ENCODE data around the gene PTPRB. TPM values are rescaled to one million over a fixed set of nuclear protein-coding genes. Genes with fewer than 3 reads are reported as not detected.

Gene PTPRB
- total RNA-seq, 1 experiment from 2014 or later: 0.17 TPM

- TF ChIP-seq MAX (IDR thresholded peaks at IDR 0.05) (no peak), SP1 (IDR thresholded peaks at IDR 0.05; ENCODE audit: low read depth) (no peak), SIN3A (IDR thresholded peaks at IDR 0.05; ENCODE audit: low read depth) (no peak), YY1 (IDR thresholded peaks at IDR 0.05; ENCODE audit: extremely low read depth, insufficient replicate concordance, low read depth, low read length) (no peak), CBX3 (IDR thresholded peaks at IDR 0.05; ENCODE audit: low read depth) (no peak), ZFX (IDR thresholded peaks at IDR 0.05) (no peak), REST (IDR thresholded peaks at IDR 0.05; ENCODE audit: low read depth) (no peak), CEBPB (IDR thresholded peaks at IDR 0.05; ENCODE audit: low read depth) (no peak), SRF (IDR thresholded peaks at IDR 0.05; ENCODE audit: low read depth) (no peak), EZH2 (IDR thresholded peaks at IDR 0.05) (no peak)
- DNase-seq (ENCODE audit: low read depth, low spot score) (no peak), ATAC-seq (no peak)
- no peaks in the 10 kb centered on the region for H3K9me2 ChIP-seq (ENCODE audit: insufficient read depth)
- H3K79me2 ChIP-seq (ENCODE audit: insufficient read depth, low read length): no peaks in the 10 kb centered on the region
- ChIA-PET CTCF (no interaction called here), RAD21 (ENCODE audit: low non-redundant PET in 1 of 2, low total read pairs in 2 of 2, uncharacterized antibody in 2 of 2, unreplicated experiment in 2 of 2) (no interaction called here), POLR2A (no interaction called here)
- H3K9ac ChIP-seq (ENCODE audit: low read length): no peak overlapping the region
- no TSS peak for BruUV-seq (replicated peaks)
- no peak overlapping the region for H3K4me2 ChIP-seq (ENCODE audit: low read length)
- intact Hi-C loops (cut with micrococcal nuclease): no loop called here
- no peaks in the 10 kb centered on the region for H3K36me3 ChIP-seq (ENCODE audit: control insufficient read depth in 1 of 2, insufficient read depth in 2 of 2, low read length in 2 of 2)
- H3K4me3 ChIP-seq (replicated peaks in 1 of 2; ENCODE audit: low read depth in 1 of 2, low read length in 2 of 2): no peak overlapping the region
- no peak overlapping the region for H2AFZ ChIP-seq (ENCODE audit: low read depth, low read length, poor library complexity, severe bottlenecking)
- H3K4me1 ChIP-seq (ENCODE audit: control insufficient read depth in 1 of 2, insufficient read depth in 2 of 2, low read length in 2 of 2): peaks cover 6 to 8% of the 10 kb centered on the region in 2 experiments; a peak in 3 of 4 replicates
- H3K9me3 ChIP-seq (ENCODE audit: control insufficient read depth in 1 of 2, insufficient read depth in 1 of 2, low read depth in 1 of 2, low read length in 2 of 2): no peaks in the 10 kb centered on the region
- no peaks in the 10 kb centered on the region for H4K20me1 ChIP-seq (ENCODE audit: insufficient read depth)
- H3K27ac ChIP-seq (ENCODE audit: low read depth, low read length): no peak overlapping the region
- H3K27me3 ChIP-seq (ENCODE audit: insufficient read depth, low read length): no peaks in the 10 kb centered on the region
Measured at GRCh38 chr12:70664465-70664881, 27.2 kb upstream of the PTPRB start.
